Neutrophil (primary cell): ENCODE results near the gene PRRC2C.
A peak's percentile ranks its signal among the peaks of the same experiment; 100 is the strongest.
"Not testable (repeated sequence)": the region's sequence is repeated elsewhere in the genome, so short reads cannot be mapped to it uniquely, and the experiment has no call there.

Source experiments
- H3K27ac ChIP-seq: fragments of 200-600 bp; sonication (generic); 2 replicates; pipeline ENCODE4 v1.5.1; 2016; ENCODE audit warnings: mild to moderate bottlenecking, moderate library complexity
- H3K27me3 ChIP-seq: fragments of 200-600 bp; sonication (generic); 2 replicates; pipeline ENCODE4 v1.6.0; 2016; ENCODE audit warnings: mild to moderate bottlenecking
- H3K36me3 ChIP-seq: fragments of 200-600 bp; sonication (generic); 2 replicates; pipeline ENCODE4 v1.5.1; 2017
- H3K4me1 ChIP-seq, 2 experiments: fragments of 200-600 bp in 1 of 2; sonication (generic) in 1 of 2; 1 replicate in 1 of 2; 2 replicates in 1 of 2; pipeline versions ENCODE4 v1.5.1 to v1.6.1; 2013 to 2016; ENCODE audit warnings: low read depth in 1 of 2, low read length in 1 of 2, mild to moderate bottlenecking in 1 of 2, moderate library complexity in 1 of 2; ENCODE audit not compliant: control insufficient read depth in 1 of 2, insufficient read depth in 1 of 2
- H3K4me3 ChIP-seq, 2 experiments: fragments of 200-600 bp in 1 of 2; sonication (generic) in 1 of 2; 1 replicate in 1 of 2; 2 replicates in 1 of 2; pipeline ENCODE4 v1.5.1; 2013 to 2016; ENCODE audit warnings: low read depth in 1 of 2, low read length in 1 of 2, mild to moderate bottlenecking in 1 of 2, moderate library complexity in 1 of 2
- H3K9me3 ChIP-seq: fragments of 200-600 bp; sonication (generic); 2 replicates; pipeline ENCODE4 v1.5.1; 2016
- CTCF ChIP-seq: fragments of 200-600 bp; sonication (generic); IDR thresholded peaks from 2 replicates; pipeline ENCODE4 v1.5.1; 2016; ENCODE audit warnings: antibody characterized with exemption

PRRC2C gene

GRCh38 chr1:171485375-171486047, at the start of gene PRRC2C:
PRRC2C (plus strand) TSS chr1:171485530; CDS start chr1:171512089, 26,559 bp downstream.
- Histone ChIP-seq H3K27ac (peak within 1 kb of the TSS; percentile 98), H3K27me3 (no peaks in the 10 kb centered on the region), H3K4me1 (peaks cover 26 to 27% of the 10 kb centered on the region in 2 experiments), H3K36me3 (no peaks in the 10 kb centered on the region), H3K4me3 (peak within 1 kb of the TSS; percentile 62 to 98), H3K9me3 (no peaks in the 10 kb centered on the region)
- TF ChIP-seq CTCF, result peak; percentile 91

- TF ChIP-seq CTCF, result no peak
- no peaks in the 10 kb centered on the region for H3K27me3 ChIP-seq
- no peak overlapping the region for H3K4me3 ChIP-seq
- H3K4me1 ChIP-seq, result no peaks in the 10 kb centered on the region
- no peak overlapping the region for H3K27ac ChIP-seq
- H3K36me3 ChIP-seq, result no peaks in the 10 kb centered on the region
- H3K9me3 ChIP-seq, result no peaks in the 10 kb centered on the region
Measured at GRCh38 chr1:171438441-171438840, 46.9 kb upstream of the PRRC2C start.

- H3K4me1 ChIP-seq, H3K4me3 ChIP-seq, H3K9me3 ChIP-seq, H3K27me3 ChIP-seq, H3K27ac ChIP-seq, H3K36me3 ChIP-seq: not testable (repeated sequence)
Measured at GRCh38 chr1:171440201-171440600, 45.1 kb upstream of the PRRC2C start.

- not testable (repeated sequence) for H3K9me3 ChIP-seq, H3K4me1 ChIP-seq, H3K27me3 ChIP-seq, H3K4me3 ChIP-seq, H3K36me3 ChIP-seq, H3K27ac ChIP-seq
Measured at GRCh38 chr1:171441278-171441895, 43.9 kb upstream of the PRRC2C start.

GRCh38 chr1:171446386-171446785, 38.9 kb upstream of the PRRC2C start:
- no peak for TF ChIP-seq CTCF
- Histone ChIP-seq H3K4me1 (no peaks in the 10 kb centered on the region), H3K27ac (no peak overlapping the region), H3K36me3 (no peaks in the 10 kb centered on the region), H3K27me3 (no peaks in the 10 kb centered on the region), H3K4me3 (no peak overlapping the region), H3K9me3 (no peaks in the 10 kb centered on the region)

GRCh38 chr1:171455967-171456366, 29.4 kb upstream of the PRRC2C start:
- Histone ChIP-seq H3K4me1 (no peaks in the 10 kb centered on the region), H3K36me3 (no peaks in the 10 kb centered on the region), H3K27me3 (no peaks in the 10 kb centered on the region)

More at GRCh38 chr1:171455967-171456366, 29.4 kb upstream of the PRRC2C start:
- H3K9me3 ChIP-seq, result no peaks in the 10 kb centered on the region
- no peak for TF ChIP-seq CTCF
- no peak overlapping the region for H3K4me3 ChIP-seq
- no peak overlapping the region for H3K27ac ChIP-seq
